HEK293T (cell line): ENCODE results near the gene GALNT13.

Experiments
- ARNT ChIP-seq: fragments of 450-650 bp; IDR thresholded peaks from 2 replicates; pipeline ENCODE4 v1.6.1; 2017; ENCODE audit warnings: mild to moderate bottlenecking
- BHLHE40 ChIP-seq: fragments of 450-650 bp; IDR thresholded peaks from 2 replicates; pipeline ENCODE4 v1.6.1; 2016; ENCODE audit warnings: mild to moderate bottlenecking, moderate library complexity, borderline replicate concordance
- ELF4 ChIP-seq: fragments of 450-650 bp; IDR thresholded peaks from 2 replicates; pipeline ENCODE4 v1.6.1; 2017; ENCODE audit warnings: antibody characterized with exemption
- FOXA1 ChIP-seq: fragments of 450-650 bp; IDR thresholded peaks from 2 replicates; pipeline ENCODE4 v1.6.1; 2016; ENCODE audit warnings: mild to moderate bottlenecking
- FOXK2 ChIP-seq: fragments of 450-650 bp; IDR thresholded peaks from 2 replicates; pipeline ENCODE4 v1.6.1; 2016; ENCODE audit warnings: mild to moderate bottlenecking
- FOXM1 ChIP-seq: fragments of 450-650 bp; IDR thresholded peaks from 2 replicates; pipeline ENCODE4 v1.6.1; 2017; ENCODE audit warnings: mild to moderate bottlenecking, borderline replicate concordance
- HDGF ChIP-seq: fragments of 450-650 bp; IDR thresholded peaks from 2 replicates; pipeline ENCODE4 v1.6.1; 2017; ENCODE audit warnings: antibody characterized with exemption, borderline replicate concordance
- L3MBTL2 ChIP-seq: fragments of 450-650 bp; conservative IDR thresholded peaks from 2 replicates; pipeline ENCODE4 v1.6.1; 2016; ENCODE audit warnings: mild to moderate bottlenecking
- NFRKB ChIP-seq: fragments of 450-650 bp; IDR thresholded peaks from 2 replicates; pipeline ENCODE4 v1.6.1; 2016; ENCODE audit warnings: mild to moderate bottlenecking, moderate library complexity
- SP1 ChIP-seq: fragments of 450-650 bp; IDR thresholded peaks from 2 replicates; pipeline ENCODE4 v1.6.1; 2017
- SUZ12 ChIP-seq: fragments of 450-650 bp; IDR thresholded peaks from 2 replicates; pipeline ENCODE4 v1.6.1; 2016; ENCODE audit warnings: mild to moderate bottlenecking
- TARDBP ChIP-seq: fragments of 450-650 bp; IDR thresholded peaks from 2 replicates; pipeline ENCODE4 v1.6.1; 2016
- TF ChIP-seq, protein P1 (sequence below): fragments of 450-650 bp; IDR thresholded peaks from 2 replicates; pipeline ENCODE4 v1.6.1; 2016

DNA sequence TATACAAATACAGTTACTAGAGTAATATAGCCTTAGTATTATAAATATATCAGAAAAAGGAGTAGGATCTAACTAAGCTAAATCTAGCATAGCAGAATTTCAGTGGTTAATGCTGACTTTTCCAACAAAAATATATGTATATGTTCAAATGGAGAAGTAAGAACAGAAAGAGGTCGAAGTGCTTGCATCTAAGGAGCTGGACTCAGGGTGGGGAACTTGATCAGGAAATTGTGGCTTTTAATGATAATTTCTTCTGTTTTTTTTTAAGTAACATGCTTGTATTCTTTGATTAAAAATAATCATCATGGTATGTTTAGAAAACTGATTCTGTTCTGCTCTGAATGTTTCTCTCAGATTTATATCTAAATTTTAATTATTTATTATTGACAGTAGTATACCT lies 327.1 kb downstream of the GALNT13 start:
- TF ChIP-seq ELF4 (no peak), FOXK2 (no peak), FOXA1 (no peak), FOXM1 (no peak), SUZ12 (no peak), SP1 (no peak), L3MBTL2 (no peak), ARNT (no peak), TARDBP (no peak), BHLHE40 (no peak), HDGF (no peak), NFRKB (no peak)
- TF ChIP-seq, protein P1, sequence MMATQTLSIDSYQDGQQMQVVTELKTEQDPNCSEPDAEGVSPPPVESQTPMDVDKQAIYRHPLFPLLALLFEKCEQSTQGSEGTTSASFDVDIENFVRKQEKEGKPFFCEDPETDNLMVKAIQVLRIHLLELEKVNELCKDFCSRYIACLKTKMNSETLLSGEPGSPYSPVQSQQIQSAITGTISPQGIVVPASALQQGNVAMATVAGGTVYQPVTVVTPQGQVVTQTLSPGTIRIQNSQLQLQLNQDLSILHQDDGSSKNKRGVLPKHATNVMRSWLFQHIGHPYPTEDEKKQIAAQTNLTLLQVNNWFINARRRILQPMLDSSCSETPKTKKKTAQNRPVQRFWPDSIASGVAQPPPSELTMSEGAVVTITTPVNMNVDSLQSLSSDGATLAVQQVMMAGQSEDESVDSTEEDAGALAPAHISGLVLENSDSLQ, result no peak
